Mucosa of stomach (tissue), 1 donor: ENCODE data around the gene PNLIPRP2.

Experiments used
- H3K27me3 ChIP-seq: one replicate; pipeline ENCODE4 v1.7.0; 2013; ENCODE audit warnings: mild to moderate bottlenecking, low read length; ENCODE audit not compliant: control insufficient read depth, insufficient read depth
- H3K36me3 ChIP-seq: one replicate; pipeline ENCODE4 v1.7.0; 2013; ENCODE audit warnings: low read length; ENCODE audit not compliant: control insufficient read depth, insufficient read depth
- H3K4me1 ChIP-seq: one replicate; pipeline ENCODE4 v1.7.0; 2013; ENCODE audit warnings: mild to moderate bottlenecking, low read length; ENCODE audit not compliant: control insufficient read depth, insufficient read depth
- H3K4me3 ChIP-seq: one replicate; pipeline ENCODE4 v1.7.0; 2013; ENCODE audit warnings: low read length
- H3K9ac ChIP-seq: one replicate; pipeline ENCODE4 v1.7.0; 2013; ENCODE audit warnings: mild to moderate bottlenecking, low read length, moderate library complexity
- H3K9me3 ChIP-seq: one replicate; pipeline ENCODE4 v1.7.0; 2013; ENCODE audit warnings: mild to moderate bottlenecking, low read length, moderate library complexity; ENCODE audit not compliant: control insufficient read depth
- donor health status: Pancreatic carcinoma.

The PNLIPRP2 gene

GRCh38 chr10:116620423-116621400 lies at the start of gene PNLIPRP2:
TSS of gene PNLIPRP2 (plus strand) at chr10:116620953.
- no peak within 1 kb of the TSS for H3K9ac ChIP-seq
- peaks cover 2% of the 10 kb centered on the region for H3K27me3 ChIP-seq
- H3K4me3 ChIP-seq: no peak within 1 kb of the TSS
- peaks cover 23% of the 10 kb centered on the region for H3K4me1 ChIP-seq
- no peaks in the 10 kb centered on the region for H3K9me3 ChIP-seq
- no peaks in the 10 kb centered on the region for H3K36me3 ChIP-seq

GRCh38 chr10:116574797-116575196 lies 46.0 kb upstream of the PNLIPRP2 start:
- Histone ChIP-seq H3K27me3 (no peaks in the 10 kb centered on the region), H3K36me3 (no peaks in the 10 kb centered on the region), H3K9me3 (no peaks in the 10 kb centered on the region), H3K4me1 (no peaks in the 10 kb centered on the region), H3K9ac (no peak overlapping the region), H3K4me3 (no peak overlapping the region)

- no peaks in the 10 kb centered on the region for H3K9me3 ChIP-seq
- H3K36me3 ChIP-seq: no peaks in the 10 kb centered on the region
- no peaks in the 10 kb centered on the region for H3K27me3 ChIP-seq
- H3K4me1 ChIP-seq: peaks cover 37% of the 10 kb centered on the region
- no peak overlapping the region for H3K4me3 ChIP-seq
- H3K9ac ChIP-seq: no peak overlapping the region
Measured at GRCh38 chr10:116587878-116588591, 32.7 kb upstream of the PNLIPRP2 start.

- peaks cover 37% of the 10 kb centered on the region for H3K4me1 ChIP-seq
- no peak overlapping the region for H3K9ac ChIP-seq
- H3K36me3 ChIP-seq: no peaks in the 10 kb centered on the region
- H3K4me3 ChIP-seq: no peak overlapping the region
- no peaks in the 10 kb centered on the region for H3K9me3 ChIP-seq
- no peaks in the 10 kb centered on the region for H3K27me3 ChIP-seq
Measured at GRCh38 chr10:116588995-116589394, 31.8 kb upstream of the PNLIPRP2 start.

- H3K36me3 ChIP-seq: no peaks in the 10 kb centered on the region
- no peaks in the 10 kb centered on the region for H3K9me3 ChIP-seq
- H3K4me3 ChIP-seq: no peak overlapping the region
- H3K4me1 ChIP-seq: peaks cover 37% of the 10 kb centered on the region
- no peaks in the 10 kb centered on the region for H3K27me3 ChIP-seq
- H3K9ac ChIP-seq: no peak overlapping the region
Measured at GRCh38 chr10:116589926-116590325, 30.8 kb upstream of the PNLIPRP2 start.

GRCh38 chr10:116590590-116591444 lies 29.9 kb upstream of the PNLIPRP2 start, which contains the start of gene PNLIPRP1:
TSS of gene PNLIPRP1 (plus strand) at chr10:116590959. CDS start at chr10:116591130, 171 bp downstream.
- H3K4me1 ChIP-seq: peaks cover 37% of the 10 kb centered on the region
- no peak within 1 kb of the TSS for H3K9ac ChIP-seq
- no peak within 1 kb of the TSS for H3K4me3 ChIP-seq
- H3K36me3 ChIP-seq: no peaks in the 10 kb centered on the region
- H3K27me3 ChIP-seq: no peaks in the 10 kb centered on the region
- no peaks in the 10 kb centered on the region for H3K9me3 ChIP-seq

GRCh38 chr10:116593139-116593740 lies 27.5 kb upstream of the PNLIPRP2 start:
- Histone ChIP-seq H3K4me3 (no peak overlapping the region), H3K9ac (no peak overlapping the region)

GRCh38 chr10:116594525-116595035 lies 26.2 kb upstream of the PNLIPRP2 start:
- H3K36me3 ChIP-seq: no peaks in the 10 kb centered on the region
- peaks cover 24% of the 10 kb centered on the region for H3K4me1 ChIP-seq
- no peak overlapping the region for H3K9ac ChIP-seq
- H3K9me3 ChIP-seq: no peaks in the 10 kb centered on the region
- H3K4me3 ChIP-seq: no peak overlapping the region
- H3K27me3 ChIP-seq: no peaks in the 10 kb centered on the region

More at GRCh38 chr10:116593139-116593740, 27.5 kb upstream of the PNLIPRP2 start:
- Histone ChIP-seq H3K27me3 (no peaks in the 10 kb centered on the region), H3K9me3 (no peaks in the 10 kb centered on the region), H3K4me1 (peaks cover 35% of the 10 kb centered on the region), H3K36me3 (no peaks in the 10 kb centered on the region)

- Histone ChIP-seq H3K27me3 (no peaks in the 10 kb centered on the region), H3K9me3 (no peaks in the 10 kb centered on the region), H3K4me1 (peaks cover 12% of the 10 kb centered on the region), H3K9ac (no peak overlapping the region), H3K36me3 (no peaks in the 10 kb centered on the region), H3K4me3 (no peak overlapping the region)
Measured at GRCh38 chr10:116596062-116596461, 24.7 kb upstream of the PNLIPRP2 start.

- H3K4me1 ChIP-seq: no peaks in the 10 kb centered on the region
- H3K4me3 ChIP-seq: no peak overlapping the region
- H3K27me3 ChIP-seq: no peaks in the 10 kb centered on the region
- H3K9ac ChIP-seq: no peak overlapping the region
- no peaks in the 10 kb centered on the region for H3K36me3 ChIP-seq
- H3K9me3 ChIP-seq: no peaks in the 10 kb centered on the region
Measured at GRCh38 chr10:116597543-116597942, 23.2 kb upstream of the PNLIPRP2 start.

- Histone ChIP-seq H3K9me3 (no peaks in the 10 kb centered on the region), H3K36me3 (no peaks in the 10 kb centered on the region), H3K4me3 (no peak overlapping the region), H3K9ac (no peak overlapping the region), H3K27me3 (no peaks in the 10 kb centered on the region), H3K4me1 (no peaks in the 10 kb centered on the region)
Measured at GRCh38 chr10:116598329-116598728, 22.4 kb upstream of the PNLIPRP2 start.
